COR-L47 (cell line): Measurements from ENCODE around the gene CYP3A4.
"Not testable (repeated sequence)": the region's sequence is repeated elsewhere in the genome, so short reads cannot be mapped to it uniquely, and the experiment has no call there.

Source experiments
- DNase-seq: peaks from one replicate; lab custom pipeline; 2025; lab: John Stamatoyannopoulos, UW

The CYP3A4 gene

GRCh38 chr7:99792967-99793366 lies 9.0 kb upstream of the CYP3A4 start:
- DNase-seq, result no peak

- no peak for DNase-seq
Observed at GRCh38 chr7:99791667-99792369, 7.8 kb upstream of the CYP3A4 start.

GRCh38 chr7:99791021-99791420 lies 7.0 kb upstream of the CYP3A4 start:
- DNase-seq, result no peak

DNA sequence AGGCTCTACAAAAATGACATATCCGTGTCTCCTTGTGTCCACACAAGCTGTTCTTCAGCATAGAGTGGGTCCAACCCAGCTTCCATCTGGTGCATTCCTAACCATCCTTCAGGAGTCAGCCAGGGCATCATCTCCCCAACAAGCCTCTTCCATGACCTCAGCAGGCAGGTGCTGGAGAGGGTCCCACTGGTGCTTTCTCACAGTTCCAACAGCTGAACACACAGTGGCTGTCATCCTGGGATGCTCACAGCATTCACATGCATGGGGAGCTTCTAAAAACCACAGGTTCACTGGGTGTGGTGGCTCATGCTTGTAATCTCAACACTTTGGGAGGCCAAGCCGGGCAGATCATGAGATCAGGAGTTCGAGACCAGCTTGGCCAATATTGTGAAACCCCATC lies 6.4 kb upstream of the CYP3A4 start:
- DNase-seq, result no peak

- no peak for DNase-seq
Observed at GRCh38 chr7:99789441-99790070, 5.6 kb upstream of the CYP3A4 start.

GRCh38 chr7:99788554-99788953 lies 4.6 kb upstream of the CYP3A4 start:
- no peak for DNase-seq

DNA sequence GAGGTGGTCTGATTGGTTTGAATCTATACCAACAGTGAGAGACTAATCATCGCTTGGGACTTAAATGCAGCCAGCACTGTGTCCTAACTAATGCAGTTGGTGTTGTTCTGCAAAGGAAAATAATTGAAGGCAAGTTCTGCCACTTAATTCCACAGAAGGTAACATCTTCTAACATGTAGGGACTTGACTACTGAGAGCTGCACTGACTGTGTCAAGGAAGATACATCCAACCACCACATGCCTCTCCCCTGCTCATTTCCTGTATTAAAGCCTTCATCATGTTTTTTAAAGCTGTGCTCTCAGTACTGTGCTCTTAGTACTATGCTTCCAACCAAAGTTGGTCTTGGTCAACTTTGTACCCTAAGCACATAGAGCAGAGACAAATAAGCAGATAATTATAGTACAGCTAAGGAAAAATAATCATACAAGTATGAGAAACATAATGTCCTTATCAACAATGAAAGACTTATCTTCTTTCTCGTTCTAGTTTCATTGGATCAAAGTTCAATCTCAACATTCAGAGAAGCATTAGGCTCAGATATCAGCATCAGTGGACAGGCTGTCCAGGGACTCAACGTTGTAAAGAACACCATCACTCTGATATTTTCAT lies 2.8 kb upstream of the CYP3A4 start:
- no peak for DNase-seq

GRCh38 chr7:99785654-99786053 lies 1.7 kb upstream of the CYP3A4 start:
- not testable (repeated sequence) for DNase-seq

DNA sequence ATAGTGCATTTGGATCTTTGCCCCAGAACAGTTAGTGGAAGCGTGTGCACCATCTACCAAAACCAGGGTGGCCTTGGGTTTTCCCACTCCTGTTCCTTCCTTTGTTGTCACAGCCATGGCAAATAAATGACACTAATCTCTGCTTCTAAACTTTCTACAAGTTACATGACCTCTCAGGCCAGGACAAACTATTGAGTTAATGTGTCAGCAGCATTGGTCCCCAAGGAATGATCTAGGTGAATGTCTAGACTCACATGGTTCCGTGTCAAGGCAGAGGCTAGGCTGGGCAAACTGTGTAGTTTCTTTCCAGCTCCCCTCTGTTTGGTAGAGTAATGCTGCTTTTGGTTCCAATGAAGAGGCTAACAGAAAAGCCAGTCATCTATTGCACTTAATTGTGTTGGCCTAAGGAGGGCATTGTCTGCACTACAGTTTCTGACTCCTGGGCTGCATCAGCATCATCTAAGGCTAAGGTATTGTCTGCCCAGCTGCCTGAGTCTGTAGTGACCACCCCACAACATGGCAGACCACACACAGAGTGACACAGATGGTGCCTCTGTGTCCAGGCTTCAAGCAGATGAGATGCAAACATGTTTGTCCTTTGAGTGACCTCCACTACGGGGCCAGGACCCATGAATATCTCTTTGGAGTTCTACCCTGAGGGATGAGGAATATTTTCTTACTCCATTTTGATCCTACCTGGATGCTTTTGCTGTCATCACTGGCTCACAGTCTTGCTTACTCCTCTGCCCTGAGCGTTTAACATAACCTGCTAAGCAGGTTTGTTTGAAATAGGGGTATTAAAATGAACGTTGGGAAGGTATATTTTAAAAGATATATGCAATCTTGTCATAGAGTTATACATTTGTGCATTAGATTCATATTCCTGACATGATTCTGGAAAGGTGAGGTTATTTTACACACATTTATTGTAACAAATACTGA lies 1.7 kb downstream of the CYP3A4 start:
- DNase-seq, result no peak

- no peak for DNase-seq
Observed at GRCh38 chr7:99780588-99780987, 3.4 kb downstream of the CYP3A4 start.

DNA sequence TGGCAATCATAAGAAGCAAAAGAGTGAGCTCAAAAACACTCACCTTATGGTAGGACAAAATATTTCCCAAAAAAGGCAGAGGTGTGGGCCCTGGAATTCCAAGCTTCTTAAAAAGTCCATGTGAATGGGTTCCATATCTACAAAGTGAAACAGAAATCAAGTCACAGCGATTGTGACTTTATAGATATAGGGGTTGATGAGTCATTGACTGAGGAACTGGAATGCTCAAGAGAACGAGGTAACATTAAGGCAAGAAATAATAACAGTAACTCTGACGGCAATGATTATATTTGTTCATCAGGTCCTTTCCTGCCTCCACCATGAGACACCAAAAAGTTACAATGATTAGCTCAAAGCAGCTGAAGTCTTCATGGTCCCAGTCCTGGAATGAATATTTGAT lies 4.0 kb downstream of the CYP3A4 start:
- no peak for DNase-seq

DNA sequence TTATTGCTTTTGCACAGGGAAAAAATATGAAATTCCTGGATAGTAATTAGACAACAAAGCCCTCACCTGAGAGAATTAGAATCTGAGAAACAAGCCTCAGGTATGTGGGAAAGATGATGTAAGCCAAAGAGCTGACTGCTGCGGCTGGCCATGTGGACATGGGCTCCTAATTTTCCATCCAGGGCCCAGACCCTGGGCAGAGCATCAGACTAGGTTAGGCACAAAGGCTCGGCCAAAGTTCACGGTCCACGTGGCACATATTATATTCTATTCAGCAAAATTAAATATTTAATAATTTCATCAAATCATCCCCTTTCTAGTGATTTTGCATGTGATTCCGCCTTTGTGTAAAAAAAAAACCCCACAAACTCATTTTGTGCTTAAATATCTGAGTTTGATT lies 5.1 kb downstream of the CYP3A4 start:
- no peak for DNase-seq

GRCh38 chr7:99773395-99773794 lies 10.6 kb downstream of the CYP3A4 start:
- not testable (repeated sequence) for DNase-seq

GRCh38 chr7:99772565-99772964 lies 11.4 kb downstream of the CYP3A4 start:
- DNase-seq, result no peak

DNA sequence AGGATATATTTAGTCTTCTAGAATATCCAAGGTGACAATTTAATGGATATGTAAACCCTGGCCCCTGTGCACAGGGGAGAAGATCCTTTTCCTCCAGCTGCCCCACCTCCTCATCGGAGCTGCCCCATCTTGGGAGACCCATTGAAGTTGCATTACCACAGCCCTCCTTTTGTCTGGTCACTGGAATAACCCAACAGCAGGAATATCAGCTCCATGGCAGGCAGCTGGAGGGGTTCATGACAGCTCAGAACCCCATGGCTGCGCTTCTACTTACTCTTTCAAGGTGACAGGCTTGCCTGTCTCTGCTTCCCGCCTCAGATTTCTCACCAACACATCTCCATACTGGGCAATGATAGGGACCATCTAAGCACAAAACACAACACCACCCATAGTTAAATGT lies 14.5 kb downstream of the CYP3A4 start:
- not testable (repeated sequence) for DNase-seq

DNA sequence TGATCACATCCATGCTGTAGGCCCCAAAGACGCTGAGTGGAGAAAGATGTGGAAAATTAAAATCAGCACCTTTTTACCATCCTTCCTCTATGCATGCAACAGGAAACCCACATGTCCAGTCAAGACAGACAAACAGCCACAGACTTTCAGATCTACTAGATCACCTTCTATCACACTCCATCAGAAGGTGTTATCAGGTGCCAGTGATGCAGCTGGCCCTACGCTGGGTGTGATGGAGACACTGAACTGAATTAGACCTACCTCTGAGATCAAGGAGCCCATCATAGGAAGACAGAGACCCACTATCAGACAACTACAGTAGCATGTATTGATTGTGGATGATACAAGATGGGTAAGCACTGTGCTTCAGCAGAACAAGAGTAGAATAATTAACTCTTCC lies 15.5 kb downstream of the CYP3A4 start:
- no peak for DNase-seq

DNA sequence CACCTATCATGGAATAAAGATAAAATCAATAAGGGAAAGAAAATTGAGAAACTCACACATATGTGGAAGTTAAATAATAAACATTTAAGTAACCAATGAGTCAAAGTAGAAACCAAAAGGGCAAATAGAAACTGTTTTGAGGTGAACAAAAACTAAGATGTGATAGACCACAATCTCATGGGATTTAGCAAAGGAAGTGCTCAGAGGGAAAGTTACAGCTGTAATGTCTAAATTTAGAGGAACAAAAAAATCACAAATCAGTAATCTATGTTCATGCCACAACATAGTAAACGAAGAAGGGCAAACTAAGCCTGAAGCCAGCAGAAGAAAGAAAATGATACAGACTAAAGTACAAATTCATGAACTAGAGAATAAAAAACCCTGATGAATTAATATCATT lies 16.3 kb downstream of the CYP3A4 start:
- no peak for DNase-seq

- DNase-seq, result no peak
Observed at GRCh38 chr7:99766484-99767099, 17.4 kb downstream of the CYP3A4 start.

DNA sequence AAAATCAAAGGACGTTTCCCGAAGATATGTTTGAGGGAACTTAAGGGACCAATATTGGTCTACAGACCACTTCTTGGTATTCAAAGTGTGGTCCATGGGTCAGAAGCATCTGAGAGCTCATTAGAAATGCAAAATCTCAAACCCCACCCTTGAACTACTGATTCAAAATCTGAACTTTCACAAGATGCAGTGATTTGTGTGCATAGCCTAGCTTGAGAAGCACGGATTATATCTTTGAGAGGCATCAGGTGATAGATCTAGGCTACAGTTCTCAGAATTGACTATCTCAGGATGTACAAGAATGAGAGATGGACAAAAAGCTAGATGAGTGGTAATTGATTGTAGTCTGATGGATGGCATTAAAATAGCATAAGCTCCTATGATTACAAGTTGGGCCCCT lies 19.5 kb downstream of the CYP3A4 start:
- DNase-seq, result no peak

GRCh38 chr7:99762680-99763327 lies 21.2 kb downstream of the CYP3A4 start:
- DNase-seq, result no peak

GRCh38 chr7:99755085-99755484 lies 28.9 kb downstream of the CYP3A4 start:
- DNase-seq, result no peak
